WTC11 (cell line): ENCODE measurements around the gene WNT8B. TPM values are rescaled to one million over a fixed set of nuclear protein-coding genes. Genes with fewer than 3 reads are reported as not detected.
A peak's percentile ranks its signal among the peaks of the same experiment; 100 is the strongest.

Experiments used
- ATAC-seq: fragments of 200-7000 bp; cut with Tn5 transposase; 2 replicates; pipeline ENCODE4 v1.10.0; 2021; ENCODE audit warnings: mild to moderate bottlenecking, moderate library complexity
- CTCF ChIA-PET: fragments of 300-600 bp; sonication (Branson Sonifier 250); formaldehyde crosslinking; loops from one replicate; lab custom pipeline; 2021; ENCODE audit warnings: antibody characterized with exemption; lab: Charles Lee
- POLR2A ChIA-PET: fragments of 350-600 bp; sonication (Branson Sonifier 250); formaldehyde crosslinking; loops from one replicate; lab custom pipeline; 2021; ENCODE audit warnings: antibody characterized with exemption; lab: Charles Lee
- DNase-seq: peaks from one replicate; pipeline ENCODE4 v3.0.0; 2021; ENCODE audit warnings: low spot score
- H3K27ac Mint-ChIP-seq: 2 replicates; pipeline ENCODE4 v1.8.0; 2021; ENCODE audit warnings: mixed read lengths
- H3K27me3 Mint-ChIP-seq: 2 replicates; pipeline ENCODE4 v1.8.0; 2021; ENCODE audit warnings: low read depth, mild to moderate bottlenecking, moderate library complexity, mixed read lengths
- H3K36me3 Mint-ChIP-seq: 2 replicates; pipeline ENCODE4 v1.8.0; 2021; ENCODE audit warnings: mixed read lengths
- H3K4me1 Mint-ChIP-seq: 2 replicates; pipeline ENCODE4 v1.8.0; 2022; ENCODE audit warnings: mixed read lengths
- H3K4me3 Mint-ChIP-seq: 2 replicates; pipeline ENCODE4 v1.8.0; 2021; ENCODE audit warnings: mild to moderate bottlenecking, moderate library complexity, mixed read lengths
- H3K9me3 Mint-ChIP-seq: 2 replicates; pipeline ENCODE4 v1.8.0; 2021; ENCODE audit warnings: mixed read lengths
- FOXJ3 ChIP-seq: sonication (generic); formaldehyde crosslinking; IDR thresholded peaks from 2 replicates; pipeline ENCODE4 v1.9.0; 2021; ENCODE audit warnings: missing genetic modification reagents, mild to moderate bottlenecking, borderline replicate concordance
- GTF2I ChIP-seq: fragments of 250-450 bp; sonication (Bioruptor Pico); conservative IDR thresholded peaks from 2 replicates; pipeline ENCODE4 v1.4.0; 2021; ENCODE audit warnings: mild to moderate bottlenecking
- HMGA2 ChIP-seq: fragments of 250-450 bp; sonication (Bioruptor Pico); IDR thresholded peaks from 2 replicates; pipeline ENCODE4 v1.4.0; 2021; ENCODE audit warnings: mild to moderate bottlenecking, moderate library complexity
- JAZF1 ChIP-seq: fragments of 250-450 bp; sonication (Bioruptor Pico); IDR thresholded peaks from 2 replicates; pipeline ENCODE4 v1.9.0; 2021; ENCODE audit warnings: moderate library complexity, mild to moderate bottlenecking, inconsistent platforms
- JUN ChIP-seq: sonication (generic); formaldehyde crosslinking; IDR thresholded peaks from 2 replicates; pipeline ENCODE4 v1.8.0; 2023; ENCODE audit warnings: mild to moderate bottlenecking, missing genetic modification reagents
- RELA ChIP-seq: sonication (generic); formaldehyde crosslinking; IDR thresholded peaks from 2 replicates; pipeline ENCODE4 v1.8.1; 2022; ENCODE audit warnings: missing genetic modification reagents, mild to moderate bottlenecking, borderline replicate concordance
- TEAD1 ChIP-seq: sonication (generic); formaldehyde crosslinking; IDR thresholded peaks from 2 replicates; pipeline ENCODE4 v1.8.0; 2022; ENCODE audit warnings: mild to moderate bottlenecking, missing genetic modification reagents
- ZNF121 ChIP-seq: sonication (generic); formaldehyde crosslinking; IDR thresholded peaks from 2 replicates; pipeline ENCODE4 v1.8.0; 2023; ENCODE audit warnings: missing genetic modification reagents
- total RNA-seq: library from RNA; stranded (reverse); gene quantifications from 3 replicates; pipeline ENCODE4 v1.2.3, GENCODE V29; 2021
- TF ChIP-seq, protein P1 (sequence below): sonication (generic); formaldehyde crosslinking; IDR thresholded peaks from 2 replicates; pipeline ENCODE4 v1.8.1; 2022; ENCODE audit warnings: mild to moderate bottlenecking, moderate library complexity, missing genetic modification reagents
- TF ChIP-seq, protein P2 (sequence below): sonication (generic); formaldehyde crosslinking; IDR thresholded peaks from 2 replicates; pipeline ENCODE4 v1.8.0; 2022; ENCODE audit warnings: missing genetic modification reagents
- TF ChIP-seq, protein P3 (sequence below): sonication (generic); formaldehyde crosslinking; IDR thresholded peaks from 2 replicates; pipeline ENCODE4 v1.8.0; 2022; ENCODE audit warnings: mild to moderate bottlenecking, missing genetic modification reagents
- TF ChIP-seq, protein P4 (sequence below): sonication (generic); formaldehyde crosslinking; IDR thresholded peaks from 2 replicates; pipeline ENCODE4 v1.8.0; 2022; ENCODE audit warnings: mild to moderate bottlenecking, missing genetic modification reagents
- TF ChIP-seq, protein P5 (sequence below): sonication (generic); formaldehyde crosslinking; conservative IDR thresholded peaks from 2 replicates; pipeline ENCODE4 v1.8.1; 2022; ENCODE audit warnings: mild to moderate bottlenecking, missing genetic modification reagents
- TF ChIP-seq, protein P6 (sequence below): sonication (generic); formaldehyde crosslinking; IDR thresholded peaks from 2 replicates; pipeline ENCODE4 v1.8.1; 2022; ENCODE audit warnings: low read depth, mild to moderate bottlenecking, moderate library complexity, missing genetic modification reagents, borderline replicate concordance
- TF ChIP-seq, protein P7 (sequence below): fragments of 250-450 bp; sonication (Bioruptor Pico); conservative IDR thresholded peaks from 2 replicates; pipeline ENCODE4 v1.9.0; 2021; ENCODE audit warnings: mild to moderate bottlenecking

The WNT8B gene
- total RNA-seq, 1 experiment from 2014 or later = 0.68 TPM

DNA sequence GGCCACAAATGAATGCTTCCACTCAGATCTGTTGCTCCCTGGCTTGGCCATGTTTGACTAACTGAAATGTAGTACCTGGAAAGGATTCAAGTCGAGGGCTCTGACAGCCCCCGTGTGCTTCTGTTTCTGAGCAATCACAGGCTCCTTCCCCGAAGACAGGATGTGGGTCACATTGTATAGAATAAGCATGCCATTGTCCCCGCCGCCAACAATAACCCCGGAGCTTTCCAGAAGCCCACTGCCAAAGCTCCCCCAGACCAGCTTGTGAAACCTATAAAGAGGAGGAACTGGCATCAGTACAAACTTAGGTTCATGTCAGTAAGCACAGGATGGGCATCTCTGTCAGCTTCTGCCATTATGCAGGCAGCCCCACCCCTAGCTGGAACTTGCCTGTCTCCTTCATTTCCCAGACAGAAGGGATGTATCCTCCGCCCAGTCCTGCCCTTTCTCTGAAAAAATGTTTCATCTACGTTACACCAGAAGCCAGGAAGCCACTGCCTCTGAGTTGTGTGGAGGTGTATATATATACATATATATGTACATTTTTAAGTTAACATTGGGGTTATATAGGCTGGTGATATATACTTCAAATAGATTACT, 46.5 kb downstream of the WNT8B start:
- Mint-ChIP-seq H3K4me1 (peaks cover 6% of the 10 kb centered on the region; the same call in 1 of the 2 replicates), H3K27me3 (peaks cover 57% of the 10 kb centered on the region), H3K27ac (no peak overlapping the region), H3K4me3 (no peak overlapping the region), H3K36me3 (no peaks in the 10 kb centered on the region), H3K9me3 (no peaks in the 10 kb centered on the region)
- ChIA-PET POLR2A (interaction anchor here (0.5 to 0.8 kb wide), 2 partner anchors 27 to 129 kb away, joined by 3 read pairs; no protein-coding TSS in a partner anchor), CTCF (interaction anchor here (0.5 to 6.5 kb wide), 36 partner anchors 9 to 457 kb away, joined by 3 to 120 read pairs (median 4); partner anchors contain the start of genes HIF1AN, NDUFB8, SCD and SEC31B)
- ATAC-seq (no peak), DNase-seq (no peak)
- TF ChIP-seq, protein P1, sequence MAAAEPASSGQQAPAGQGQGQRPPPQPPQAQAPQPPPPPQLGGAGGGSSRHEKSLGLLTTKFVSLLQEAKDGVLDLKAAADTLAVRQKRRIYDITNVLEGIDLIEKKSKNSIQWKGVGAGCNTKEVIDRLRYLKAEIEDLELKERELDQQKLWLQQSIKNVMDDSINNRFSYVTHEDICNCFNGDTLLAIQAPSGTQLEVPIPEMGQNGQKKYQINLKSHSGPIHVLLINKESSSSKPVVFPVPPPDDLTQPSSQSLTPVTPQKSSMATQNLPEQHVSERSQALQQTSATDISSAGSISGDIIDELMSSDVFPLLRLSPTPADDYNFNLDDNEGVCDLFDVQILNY (CRISPR knock-in tag) = no peak
- TF ChIP-seq, protein P2, sequence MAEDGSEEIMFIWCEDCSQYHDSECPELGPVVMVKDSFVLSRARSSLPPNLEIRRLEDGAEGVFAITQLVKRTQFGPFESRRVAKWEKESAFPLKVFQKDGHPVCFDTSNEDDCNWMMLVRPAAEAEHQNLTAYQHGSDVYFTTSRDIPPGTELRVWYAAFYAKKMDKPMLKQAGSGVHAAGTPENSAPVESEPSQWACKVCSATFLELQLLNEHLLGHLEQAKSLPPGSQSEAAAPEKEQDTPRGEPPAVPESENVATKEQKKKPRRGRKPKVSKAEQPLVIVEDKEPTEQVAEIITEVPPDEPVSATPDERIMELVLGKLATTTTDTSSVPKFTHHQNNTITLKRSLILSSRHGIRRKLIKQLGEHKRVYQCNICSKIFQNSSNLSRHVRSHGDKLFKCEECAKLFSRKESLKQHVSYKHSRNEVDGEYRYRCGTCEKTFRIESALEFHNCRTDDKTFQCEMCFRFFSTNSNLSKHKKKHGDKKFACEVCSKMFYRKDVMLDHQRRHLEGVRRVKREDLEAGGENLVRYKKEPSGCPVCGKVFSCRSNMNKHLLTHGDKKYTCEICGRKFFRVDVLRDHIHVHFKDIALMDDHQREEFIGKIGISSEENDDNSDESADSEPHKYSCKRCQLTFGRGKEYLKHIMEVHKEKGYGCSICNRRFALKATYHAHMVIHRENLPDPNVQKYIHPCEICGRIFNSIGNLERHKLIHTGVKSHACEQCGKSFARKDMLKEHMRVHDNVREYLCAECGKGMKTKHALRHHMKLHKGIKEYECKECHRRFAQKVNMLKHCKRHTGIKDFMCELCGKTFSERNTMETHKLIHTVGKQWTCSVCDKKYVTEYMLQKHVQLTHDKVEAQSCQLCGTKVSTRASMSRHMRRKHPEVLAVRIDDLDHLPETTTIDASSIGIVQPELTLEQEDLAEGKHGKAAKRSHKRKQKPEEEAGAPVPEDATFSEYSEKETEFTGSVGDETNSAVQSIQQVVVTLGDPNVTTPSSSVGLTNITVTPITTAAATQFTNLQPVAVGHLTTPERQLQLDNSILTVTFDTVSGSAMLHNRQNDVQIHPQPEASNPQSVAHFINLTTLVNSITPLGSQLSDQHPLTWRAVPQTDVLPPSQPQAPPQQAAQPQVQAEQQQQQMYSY (CRISPR knock-in tag) = no peak
- TF ChIP-seq, protein P3, sequence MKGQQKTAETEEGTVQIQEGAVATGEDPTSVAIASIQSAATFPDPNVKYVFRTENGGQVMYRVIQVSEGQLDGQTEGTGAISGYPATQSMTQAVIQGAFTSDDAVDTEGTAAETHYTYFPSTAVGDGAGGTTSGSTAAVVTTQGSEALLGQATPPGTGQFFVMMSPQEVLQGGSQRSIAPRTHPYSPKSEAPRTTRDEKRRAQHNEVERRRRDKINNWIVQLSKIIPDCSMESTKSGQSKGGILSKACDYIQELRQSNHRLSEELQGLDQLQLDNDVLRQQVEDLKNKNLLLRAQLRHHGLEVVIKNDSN = no peak
- TF ChIP-seq TEAD1 (CRISPR knock-in tag) (no peak), RELA (CRISPR knock-in tag) (no peak)
- TF ChIP-seq, protein P4, sequence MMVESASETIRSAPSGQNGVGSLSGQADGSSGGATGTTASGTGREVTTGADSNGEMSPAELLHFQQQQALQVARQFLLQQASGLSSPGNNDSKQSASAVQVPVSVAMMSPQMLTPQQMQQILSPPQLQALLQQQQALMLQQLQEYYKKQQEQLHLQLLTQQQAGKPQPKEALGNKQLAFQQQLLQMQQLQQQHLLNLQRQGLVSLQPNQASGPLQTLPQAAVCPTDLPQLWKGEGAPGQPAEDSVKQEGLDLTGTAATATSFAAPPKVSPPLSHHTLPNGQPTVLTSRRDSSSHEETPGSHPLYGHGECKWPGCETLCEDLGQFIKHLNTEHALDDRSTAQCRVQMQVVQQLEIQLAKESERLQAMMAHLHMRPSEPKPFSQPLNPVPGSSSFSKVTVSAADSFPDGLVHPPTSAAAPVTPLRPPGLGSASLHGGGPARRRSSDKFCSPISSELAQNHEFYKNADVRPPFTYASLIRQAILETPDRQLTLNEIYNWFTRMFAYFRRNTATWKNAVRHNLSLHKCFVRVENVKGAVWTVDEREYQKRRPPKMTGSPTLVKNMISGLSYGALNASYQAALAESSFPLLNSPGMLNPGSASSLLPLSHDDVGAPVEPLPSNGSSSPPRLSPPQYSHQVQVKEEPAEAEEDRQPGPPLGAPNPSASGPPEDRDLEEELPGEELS = no peak

DNA sequence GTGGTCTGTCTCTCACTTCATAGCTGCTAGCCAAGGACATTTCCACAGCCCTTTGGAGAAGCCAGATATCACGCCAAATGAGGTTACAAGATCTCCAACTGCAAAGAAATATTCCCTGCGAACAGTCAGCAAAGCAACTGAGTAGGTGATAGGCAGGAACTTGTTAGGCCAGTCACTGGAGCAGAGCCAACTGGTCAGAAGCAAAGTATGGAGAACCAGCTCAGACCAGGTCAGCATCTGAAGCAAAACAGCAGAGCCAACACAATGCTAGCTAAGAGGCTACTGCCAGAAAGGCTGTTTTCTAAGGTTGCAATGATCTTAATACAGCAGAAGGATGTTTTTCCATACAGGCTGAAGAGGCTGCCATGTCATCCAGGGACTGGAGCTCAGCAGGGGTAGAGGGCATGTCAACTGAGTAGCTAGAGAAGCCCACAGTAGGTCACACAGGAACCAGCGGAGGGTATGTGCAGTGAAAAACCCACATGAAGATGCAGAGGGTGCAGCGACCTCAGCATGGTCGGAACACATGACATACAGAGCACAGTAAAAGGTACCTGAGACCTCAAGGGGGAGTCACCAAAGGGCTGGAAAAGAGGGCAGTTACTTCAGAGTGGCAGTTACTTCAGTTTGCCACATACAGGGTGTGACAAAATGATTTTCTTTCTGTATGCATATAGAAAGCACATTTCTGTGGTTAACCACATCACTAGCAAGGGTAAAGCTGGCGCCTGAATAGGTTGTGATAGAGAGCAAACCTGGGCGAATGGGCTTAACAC, 47.9 kb downstream of the WNT8B start:
- Mint-ChIP-seq H3K36me3 (no peaks in the 10 kb centered on the region), H3K4me3 (no peak overlapping the region), H3K9me3 (no peaks in the 10 kb centered on the region), H3K4me1 (peaks cover 6% of the 10 kb centered on the region; the same call in 1 of the 2 replicates), H3K27ac (no peak overlapping the region), H3K27me3 (peaks cover 44% of the 10 kb centered on the region)
- CTCF ChIA-PET = interaction anchor here (1.3 to 5.9 kb wide), 5 partner anchors 8 to 77 kb away, joined by 4 to 96 read pairs (median 10); partner anchors contain the start of genes HIF1AN and SEC31B
- POLR2A ChIA-PET = interaction anchor here (0.6 kb wide), 1 partner anchor 96 kb away, joined by 5 read pairs; no protein-coding TSS in a partner anchor
- ATAC-seq (0 out of 2 replicates have a peak, but pooled peaks have one; percentile 33), DNase-seq (no peak)
- TF ChIP-seq JUN (CRISPR knock-in tag) (no peak), GTF2I (CRISPR knock-in tag) (no peak), HMGA2 (no peak), FOXJ3 (no peak), TEAD1 (CRISPR knock-in tag) (no peak), JAZF1 (CRISPR knock-in tag) (no peak), ZNF121 (no peak)
- TF ChIP-seq, protein P2 (CRISPR knock-in tag) = no peak
- TF ChIP-seq, protein P5, sequence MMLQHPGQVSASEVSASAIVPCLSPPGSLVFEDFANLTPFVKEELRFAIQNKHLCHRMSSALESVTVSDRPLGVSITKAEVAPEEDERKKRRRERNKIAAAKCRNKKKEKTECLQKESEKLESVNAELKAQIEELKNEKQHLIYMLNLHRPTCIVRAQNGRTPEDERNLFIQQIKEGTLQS (CRISPR knock-in tag) = no peak
- TF ChIP-seq, protein P6, sequence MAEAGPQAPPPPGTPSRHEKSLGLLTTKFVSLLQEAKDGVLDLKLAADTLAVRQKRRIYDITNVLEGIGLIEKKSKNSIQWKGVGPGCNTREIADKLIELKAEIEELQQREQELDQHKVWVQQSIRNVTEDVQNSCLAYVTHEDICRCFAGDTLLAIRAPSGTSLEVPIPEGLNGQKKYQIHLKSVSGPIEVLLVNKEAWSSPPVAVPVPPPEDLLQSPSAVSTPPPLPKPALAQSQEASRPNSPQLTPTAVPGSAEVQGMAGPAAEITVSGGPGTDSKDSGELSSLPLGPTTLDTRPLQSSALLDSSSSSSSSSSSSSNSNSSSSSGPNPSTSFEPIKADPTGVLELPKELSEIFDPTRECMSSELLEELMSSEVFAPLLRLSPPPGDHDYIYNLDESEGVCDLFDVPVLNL (CRISPR knock-in tag) = no peak
- TF ChIP-seq, protein P7, sequence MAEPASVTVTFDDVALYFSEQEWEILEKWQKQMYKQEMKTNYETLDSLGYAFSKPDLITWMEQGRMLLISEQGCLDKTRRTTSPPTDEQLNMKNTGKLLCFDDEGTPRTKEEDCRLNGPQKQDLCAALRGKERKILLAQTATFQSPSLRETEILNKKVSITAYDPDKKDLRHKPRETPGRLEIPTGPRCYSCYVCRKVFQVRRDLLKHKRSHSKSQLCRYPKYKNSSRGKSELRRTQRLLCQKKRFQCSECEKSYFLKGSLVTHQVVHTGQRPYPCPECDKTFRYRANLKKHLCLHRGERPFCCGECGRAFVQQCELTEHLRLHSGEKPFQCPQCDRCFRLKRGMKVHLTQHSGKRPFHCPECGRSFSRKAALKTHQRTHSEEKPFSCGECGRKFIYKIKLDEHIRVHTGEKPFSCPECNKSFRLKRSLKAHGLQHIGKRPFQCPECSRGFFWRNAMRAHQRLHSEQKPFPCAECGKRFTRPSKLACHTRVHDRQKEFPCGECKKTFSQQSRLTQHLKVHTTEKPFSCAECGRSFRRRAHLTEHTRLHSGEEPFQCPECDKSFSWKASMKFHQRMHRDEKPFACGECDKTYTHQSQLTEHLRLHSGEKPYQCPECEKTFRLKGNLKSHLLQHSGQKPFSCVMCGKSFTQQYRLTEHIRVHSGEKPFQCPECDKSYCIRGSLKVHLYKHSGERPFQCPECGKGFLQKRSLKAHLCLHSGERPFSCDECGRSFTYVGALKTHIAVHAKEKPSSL = no peak
